RWPE2 (cell line): Measurements from ENCODE around the gene RGS7.

ENCODE experiments used
- ATAC-seq: fragments of 200-7000 bp; cut with Tn5 transposase; 3 replicates; pipeline ENCODE4 v1.9.1; 2021; ENCODE audit warnings: low read depth
- DNase-seq: peaks from one replicate; pipeline ENCODE4 v3.0.0-alpha.2; 2020; ENCODE audit warnings: low spot score
- H3K27ac ChIP-seq: fragments of 450-650 bp; 2 replicates; pipeline ENCODE4 v1.5.1; 2017; ENCODE audit warnings: mild to moderate bottlenecking; ENCODE audit not compliant: poor library complexity, severe bottlenecking
- H3K27me3 ChIP-seq: fragments of 250-450 bp; sonication (Bioruptor Pico); 2 replicates; pipeline ENCODE4 v1.5.1; 2021; ENCODE audit warnings: mild to moderate bottlenecking, moderate library complexity; ENCODE audit not compliant: insufficient read depth, poor library complexity, severe bottlenecking
- H3K36me3 ChIP-seq: fragments of 250-450 bp; sonication (Bioruptor Pico); 2 replicates; pipeline ENCODE4 v1.5.1; 2020; ENCODE audit warnings: low read depth, mild to moderate bottlenecking, moderate library complexity
- H3K4me1 ChIP-seq: fragments of 250-450 bp; sonication (Bioruptor Pico); 2 replicates; pipeline ENCODE4 v1.5.1; 2021; ENCODE audit warnings: mild to moderate bottlenecking, moderate library complexity; ENCODE audit not compliant: insufficient read depth, poor library complexity, severe bottlenecking
- H3K4me3 ChIP-seq: fragments of 250-450 bp; sonication (Bioruptor Pico); 2 replicates; pipeline ENCODE4 v1.5.1; 2021; ENCODE audit warnings: mild to moderate bottlenecking, moderate library complexity; ENCODE audit not compliant: severe bottlenecking
- H3K9me3 ChIP-seq: fragments of 250-450 bp; sonication (Bioruptor Pico); 2 replicates; pipeline ENCODE4 v1.5.1; 2021; ENCODE audit warnings: mild to moderate bottlenecking, moderate library complexity; ENCODE audit not compliant: severe bottlenecking
- TF ChIP-seq, protein P1 (sequence below): fragments of 450-650 bp; IDR thresholded peaks from one replicate; pipeline ENCODE4 v1.5.1; 2017; ENCODE audit warnings: mild to moderate bottlenecking, moderate library complexity; ENCODE audit not compliant: poor library complexity, severe bottlenecking

The RGS7 gene

DNA sequence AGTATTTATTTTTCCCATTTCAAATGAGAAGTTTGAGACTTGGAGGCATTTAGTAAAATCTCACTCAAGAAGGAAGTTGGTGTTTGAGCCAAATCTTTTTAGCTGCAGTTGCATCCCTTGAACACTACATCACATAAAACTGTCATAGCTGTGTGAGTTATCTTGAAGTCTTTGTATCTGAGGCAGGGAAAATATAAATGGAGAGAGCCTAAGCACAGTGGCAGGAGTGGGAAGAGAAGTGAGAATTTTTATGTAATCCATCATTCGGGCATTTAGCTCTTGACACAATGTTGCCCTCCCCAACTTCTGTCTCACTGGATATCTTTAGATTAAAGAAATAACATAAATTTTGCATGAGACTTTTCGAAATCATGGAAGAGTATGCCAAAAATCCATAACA lies 509.7 kb downstream of the RGS7 start:
- Histone ChIP-seq H3K27ac (no peak overlapping the region), H3K4me1 (no peaks in the 10 kb centered on the region), H3K4me3 (no peak overlapping the region), H3K9me3 (no peaks in the 10 kb centered on the region), H3K27me3 (no peaks in the 10 kb centered on the region), H3K36me3 (no peaks in the 10 kb centered on the region)
- DNase-seq (no peak), ATAC-seq (no peak)
- TF ChIP-seq, protein P1, sequence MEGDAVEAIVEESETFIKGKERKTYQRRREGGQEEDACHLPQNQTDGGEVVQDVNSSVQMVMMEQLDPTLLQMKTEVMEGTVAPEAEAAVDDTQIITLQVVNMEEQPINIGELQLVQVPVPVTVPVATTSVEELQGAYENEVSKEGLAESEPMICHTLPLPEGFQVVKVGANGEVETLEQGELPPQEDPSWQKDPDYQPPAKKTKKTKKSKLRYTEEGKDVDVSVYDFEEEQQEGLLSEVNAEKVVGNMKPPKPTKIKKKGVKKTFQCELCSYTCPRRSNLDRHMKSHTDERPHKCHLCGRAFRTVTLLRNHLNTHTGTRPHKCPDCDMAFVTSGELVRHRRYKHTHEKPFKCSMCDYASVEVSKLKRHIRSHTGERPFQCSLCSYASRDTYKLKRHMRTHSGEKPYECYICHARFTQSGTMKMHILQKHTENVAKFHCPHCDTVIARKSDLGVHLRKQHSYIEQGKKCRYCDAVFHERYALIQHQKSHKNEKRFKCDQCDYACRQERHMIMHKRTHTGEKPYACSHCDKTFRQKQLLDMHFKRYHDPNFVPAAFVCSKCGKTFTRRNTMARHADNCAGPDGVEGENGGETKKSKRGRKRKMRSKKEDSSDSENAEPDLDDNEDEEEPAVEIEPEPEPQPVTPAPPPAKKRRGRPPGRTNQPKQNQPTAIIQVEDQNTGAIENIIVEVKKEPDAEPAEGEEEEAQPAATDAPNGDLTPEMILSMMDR = no peak

GRCh38 chr1:240844486-240844885 lies 512.5 kb downstream of the RGS7 start:
- Histone ChIP-seq H3K9me3 (no peaks in the 10 kb centered on the region), H3K4me3 (no peak overlapping the region), H3K36me3 (no peaks in the 10 kb centered on the region), H3K4me1 (no peaks in the 10 kb centered on the region), H3K27ac (no peak overlapping the region), H3K27me3 (no peaks in the 10 kb centered on the region)
- ATAC-seq (no peak), DNase-seq (no peak)
- TF ChIP-seq, protein P1 = no peak

DNA sequence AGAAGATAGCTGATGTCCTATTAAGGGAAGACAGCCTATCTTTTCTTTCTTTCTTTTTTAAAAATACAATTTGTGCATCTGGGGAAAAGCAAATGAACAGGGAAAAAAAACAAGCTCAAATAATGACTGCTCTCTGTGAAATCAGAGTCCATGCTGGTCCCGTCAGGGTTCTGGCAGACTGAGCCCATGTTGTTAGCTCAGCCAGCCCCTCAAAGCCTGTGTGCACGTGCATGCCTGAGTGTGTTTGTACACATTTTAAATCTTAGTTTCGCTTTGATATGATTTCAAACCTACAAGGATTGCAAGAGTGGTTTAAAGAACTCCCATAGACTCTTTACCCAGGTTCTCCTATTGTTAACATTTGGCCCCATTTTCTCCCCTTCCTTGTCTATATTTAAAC lies 513.2 kb downstream of the RGS7 start:
- TF ChIP-seq, protein P1 = no peak
- no peak for ATAC-seq
- no peak overlapping the region for H3K4me3 ChIP-seq
- H3K27me3 ChIP-seq = no peaks in the 10 kb centered on the region
- H3K36me3 ChIP-seq = no peaks in the 10 kb centered on the region
- H3K9me3 ChIP-seq = no peaks in the 10 kb centered on the region
- H3K27ac ChIP-seq = no peak overlapping the region
- no peak for DNase-seq
- H3K4me1 ChIP-seq = no peaks in the 10 kb centered on the region

GRCh38 chr1:240836271-240836670 lies 520.7 kb downstream of the RGS7 start:
- DNase-seq (no peak), ATAC-seq (no peak)
- H3K4me1 ChIP-seq = peaks cover 21% of the 10 kb centered on the region
- TF ChIP-seq, protein P1 = no peak
- H3K9me3 ChIP-seq = no peaks in the 10 kb centered on the region
- H3K36me3 ChIP-seq = no peaks in the 10 kb centered on the region
- no peaks in the 10 kb centered on the region for H3K27me3 ChIP-seq
- no peak overlapping the region for H3K27ac ChIP-seq
- H3K4me3 ChIP-seq = no peak overlapping the region

GRCh38 chr1:240835291-240835690 lies 521.7 kb downstream of the RGS7 start:
- Histone ChIP-seq H3K4me3 (no peak overlapping the region), H3K27ac (no peak overlapping the region), H3K4me1 (peaks cover 28% of the 10 kb centered on the region), H3K9me3 (no peaks in the 10 kb centered on the region), H3K27me3 (no peaks in the 10 kb centered on the region), H3K36me3 (no peaks in the 10 kb centered on the region)
- TF ChIP-seq, protein P1 = no peak
- DNase-seq (no peak), ATAC-seq (no peak)
